WI38 (cell line): ENCODE results near the gene CNTRL.

Experiments
- H3K4me3 ChIP-seq: 2 replicates; pipeline ENCODE4 v1.5.1; 2011; ENCODE audit warnings: low read depth, mild to moderate bottlenecking, control low read depth, low read length
- TF ChIP-seq, protein P1 (sequence below): IDR thresholded peaks from 2 replicates; pipeline ENCODE4 v1.5.1; 2012; ENCODE audit warnings: low read depth, mild to moderate bottlenecking, control low read depth, low read length

Gene CNTRL

DNA sequence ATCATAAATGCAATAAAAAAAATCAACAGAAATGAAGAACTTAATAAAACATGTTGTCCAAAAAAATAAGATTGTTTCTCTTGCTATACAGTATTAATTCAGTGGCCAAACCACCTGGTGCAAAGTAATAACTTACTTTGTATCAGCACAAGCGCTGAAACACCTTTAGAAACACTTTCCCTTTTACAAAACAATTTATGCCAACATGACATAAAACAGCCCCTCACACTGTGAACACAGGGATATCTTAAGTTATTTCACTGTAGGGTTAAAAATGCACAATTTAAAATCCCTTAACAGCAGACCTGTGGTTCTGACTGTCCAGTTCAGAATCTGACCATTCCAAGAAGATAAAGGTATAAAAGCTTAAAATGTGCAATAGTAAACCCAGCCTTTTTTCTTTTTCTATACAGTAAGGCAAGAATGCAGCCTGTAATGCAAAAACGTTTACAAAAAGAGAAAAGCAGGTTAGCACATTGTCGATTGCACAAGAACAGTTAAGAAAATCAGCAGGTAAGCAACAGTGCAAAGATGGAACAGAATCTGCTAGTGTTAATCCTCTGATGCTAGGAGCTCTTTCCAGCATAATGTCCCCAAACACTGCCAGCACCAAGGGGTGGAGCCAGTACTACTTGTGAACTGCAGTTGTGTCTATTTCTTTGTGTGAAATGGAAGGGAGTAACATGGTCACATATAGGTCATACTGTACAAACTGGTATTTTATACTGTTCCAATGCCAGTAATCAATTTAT, 105.4 kb downstream of the CNTRL start:
- no peak overlapping the region for H3K4me3 ChIP-seq
- TF ChIP-seq, protein P1, sequence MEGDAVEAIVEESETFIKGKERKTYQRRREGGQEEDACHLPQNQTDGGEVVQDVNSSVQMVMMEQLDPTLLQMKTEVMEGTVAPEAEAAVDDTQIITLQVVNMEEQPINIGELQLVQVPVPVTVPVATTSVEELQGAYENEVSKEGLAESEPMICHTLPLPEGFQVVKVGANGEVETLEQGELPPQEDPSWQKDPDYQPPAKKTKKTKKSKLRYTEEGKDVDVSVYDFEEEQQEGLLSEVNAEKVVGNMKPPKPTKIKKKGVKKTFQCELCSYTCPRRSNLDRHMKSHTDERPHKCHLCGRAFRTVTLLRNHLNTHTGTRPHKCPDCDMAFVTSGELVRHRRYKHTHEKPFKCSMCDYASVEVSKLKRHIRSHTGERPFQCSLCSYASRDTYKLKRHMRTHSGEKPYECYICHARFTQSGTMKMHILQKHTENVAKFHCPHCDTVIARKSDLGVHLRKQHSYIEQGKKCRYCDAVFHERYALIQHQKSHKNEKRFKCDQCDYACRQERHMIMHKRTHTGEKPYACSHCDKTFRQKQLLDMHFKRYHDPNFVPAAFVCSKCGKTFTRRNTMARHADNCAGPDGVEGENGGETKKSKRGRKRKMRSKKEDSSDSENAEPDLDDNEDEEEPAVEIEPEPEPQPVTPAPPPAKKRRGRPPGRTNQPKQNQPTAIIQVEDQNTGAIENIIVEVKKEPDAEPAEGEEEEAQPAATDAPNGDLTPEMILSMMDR = no peak

DNA sequence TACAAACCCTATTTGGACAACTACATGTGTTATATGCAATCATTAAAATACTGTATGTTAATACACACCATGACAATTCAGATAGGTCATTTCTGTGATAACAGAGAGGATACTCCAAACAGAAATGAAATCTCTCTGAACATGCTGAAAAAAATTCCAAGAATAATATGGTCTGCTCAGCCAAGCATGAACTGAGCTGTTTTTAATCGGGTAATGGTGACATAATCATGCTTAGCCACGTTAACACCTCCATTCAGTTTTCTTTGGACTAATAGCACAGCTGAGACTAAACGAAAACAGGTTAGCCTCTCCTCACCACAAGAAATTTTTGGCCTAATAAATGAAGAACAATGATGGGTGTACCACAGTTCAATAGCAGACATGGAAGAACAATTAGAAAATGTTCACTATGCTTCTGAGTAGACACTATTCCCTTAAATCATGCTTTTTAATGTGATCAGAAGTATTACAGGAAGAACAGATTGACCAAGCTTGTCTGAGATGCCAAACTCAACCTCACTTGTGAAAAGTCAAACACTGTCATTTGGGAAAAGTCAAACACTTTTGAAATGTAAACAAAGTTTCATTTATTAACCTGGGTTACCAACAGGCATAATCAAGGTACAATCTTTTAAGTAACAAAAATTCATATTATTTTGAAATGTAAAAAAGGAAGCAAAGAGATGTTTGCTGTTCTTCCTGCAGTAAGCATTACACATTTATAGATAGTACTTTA, 107.5 kb downstream of the CNTRL start:
- TF ChIP-seq, protein P1 = no peak
- H3K4me3 ChIP-seq = no peak overlapping the region

DNA sequence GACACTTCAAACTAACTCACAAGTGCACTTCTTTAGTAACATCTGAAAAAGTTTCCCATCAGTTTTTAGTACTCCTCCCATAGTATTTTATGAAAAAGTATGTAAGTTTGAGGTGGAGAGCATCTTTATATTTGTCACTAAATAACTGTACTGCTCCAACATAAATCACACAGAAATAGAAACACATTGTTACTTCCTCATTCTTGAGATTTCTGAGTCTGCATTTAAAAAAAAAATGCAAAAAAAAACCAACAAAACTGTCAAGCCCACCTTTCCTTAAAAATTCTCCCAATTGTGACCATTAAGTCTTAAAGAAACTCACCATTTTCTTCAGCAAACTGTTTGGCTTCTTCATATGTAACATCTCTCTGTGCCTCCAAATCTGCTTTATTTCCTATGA, 108.2 kb downstream of the CNTRL start:
- TF ChIP-seq, protein P1 = no peak
- H3K4me3 ChIP-seq = no peak overlapping the region

DNA sequence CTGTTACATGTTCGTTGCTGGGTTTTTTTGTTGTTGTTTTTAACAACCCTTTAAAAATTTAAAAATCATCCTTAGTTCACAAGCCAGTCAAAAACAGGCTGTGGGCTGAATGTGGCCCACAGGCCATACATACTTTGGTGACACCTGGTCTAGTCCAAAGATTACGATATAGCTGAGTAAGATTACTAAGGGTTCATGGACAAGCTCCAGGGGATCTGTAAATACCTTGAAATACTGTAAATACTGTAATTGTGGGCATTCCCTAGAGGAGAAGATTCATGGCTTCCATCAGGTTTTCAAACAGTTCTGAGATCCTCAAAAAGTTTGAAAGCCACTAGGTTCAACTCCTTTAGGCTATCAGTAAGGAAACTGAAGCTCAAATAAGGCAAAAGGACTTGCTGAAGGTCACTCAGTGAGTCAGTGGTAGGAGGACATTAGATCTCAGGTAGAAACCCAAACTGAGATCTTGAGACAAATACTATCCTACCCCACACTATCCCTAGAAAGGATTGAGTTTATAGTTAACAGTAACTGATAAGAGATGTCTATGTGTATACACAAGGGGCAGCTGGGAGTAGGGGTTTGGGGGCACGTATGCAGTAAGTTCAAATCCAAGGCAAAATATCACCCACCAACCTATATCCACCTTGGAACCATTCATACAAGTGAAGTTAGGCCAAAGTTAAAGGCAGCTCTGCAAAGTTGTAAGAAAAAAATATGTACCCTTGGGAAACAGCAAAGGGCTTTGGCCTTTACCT, 109.1 kb downstream of the CNTRL start:
- TF ChIP-seq, protein P1 = no peak

DNA sequence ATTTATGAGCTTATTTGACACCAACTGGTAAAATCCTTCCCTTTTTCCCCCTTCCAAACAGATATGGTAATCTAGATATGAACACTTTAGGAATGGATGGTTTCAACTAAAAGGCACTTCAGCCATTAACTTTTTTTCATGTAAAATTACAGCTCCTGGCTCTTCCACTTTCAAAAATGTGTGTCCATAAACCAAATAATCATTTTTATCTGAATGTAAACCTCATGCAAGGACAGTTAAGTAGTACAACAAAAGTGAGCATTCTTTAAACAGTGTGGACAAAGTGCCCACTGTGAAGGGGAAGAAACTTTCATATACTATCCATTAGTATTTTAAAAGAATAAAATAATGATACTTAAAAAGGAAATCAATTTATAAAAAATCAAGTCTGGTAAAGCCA, 109.7 kb downstream of the CNTRL start:
- TF ChIP-seq, protein P1 = no peak

More for the DNA sequence above, 109.1 kb downstream of the CNTRL start:
- H3K4me3 ChIP-seq = no peak overlapping the region

DNA sequence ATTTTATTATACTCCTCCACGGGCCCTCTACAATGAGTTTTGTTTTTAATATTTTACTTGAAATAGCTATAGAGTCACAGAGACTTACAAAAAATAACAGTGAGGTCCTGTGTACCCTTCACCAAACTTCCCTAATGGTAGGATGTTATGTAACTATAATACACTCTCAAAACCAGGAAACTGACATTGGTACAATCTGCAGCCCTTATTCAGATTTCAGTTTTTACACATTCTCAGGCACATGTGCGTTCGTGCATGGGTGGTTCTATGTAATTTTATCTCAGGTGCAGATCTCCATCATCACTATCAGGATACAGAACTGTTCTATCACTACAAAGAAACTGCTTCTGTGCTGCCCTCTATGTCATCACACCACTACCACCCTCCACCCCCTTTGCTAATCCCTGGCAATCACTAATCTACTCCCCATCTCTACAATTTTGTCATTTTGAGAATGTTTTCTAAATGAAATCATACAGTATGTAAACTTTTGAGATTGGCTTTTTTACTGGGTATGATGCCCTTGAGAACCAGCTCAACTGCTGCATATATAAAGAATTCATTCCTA, 110.5 kb downstream of the CNTRL start:
- TF ChIP-seq, protein P1 = no peak
- no peak overlapping the region for H3K4me3 ChIP-seq

More for the DNA sequence above, 109.7 kb downstream of the CNTRL start:
- H3K4me3 ChIP-seq = no peak overlapping the region
